Left cardiac atrium (tissue), 4 donors: ENCODE measurements around the gene ADCY3. TPM values are rescaled to one million over a fixed set of nuclear protein-coding genes. Genes with fewer than 3 reads are reported as not detected.

Experiments
- ATAC-seq, 2 donors: fragments of 200-7000 bp; cut with Tn5 transposase; one replicate each; pipeline ENCODE4 v1.9.1; 2020; ENCODE audit warnings: mild to moderate bottlenecking in 2 of 2, moderate library complexity in 2 of 2
- DNase-seq: peaks from one replicate; pipeline ENCODE4 v3.0.0-alpha.2; 2020
- intact Hi-C, 2 donors: fragments of 100-400 bp; cut with DNase I; formaldehyde crosslinking; loops; one replicate each; pipeline versions ENCODE4 v1.14.1 to v1.15.1; 2022 to 2023
- total RNA-seq, 2 donors: library from RNA; stranded (reverse); fragmentation: NEBNext Ultra II Directional; extraction: Animal tissue kit (Norgen Biotek cat#: 25700); gene quantifications; one replicate each; pipeline ENCODE4 v1.2.1, GENCODE V29; 2021
- donor health status: DM: no; HTN: yes; CAD: no.
- donor health status: DM: no; HTN: yes; CAD: no; lungs with severe emphysema.
- donor health status: DM: yes; HTN: yes; CAD: no.
- donor health status: Dilated cardiomyopathy.

Gene ADCY3
- total RNA-seq, 2 donors from 2014 or later, result 42.7 to 44.0 TPM

DNA sequence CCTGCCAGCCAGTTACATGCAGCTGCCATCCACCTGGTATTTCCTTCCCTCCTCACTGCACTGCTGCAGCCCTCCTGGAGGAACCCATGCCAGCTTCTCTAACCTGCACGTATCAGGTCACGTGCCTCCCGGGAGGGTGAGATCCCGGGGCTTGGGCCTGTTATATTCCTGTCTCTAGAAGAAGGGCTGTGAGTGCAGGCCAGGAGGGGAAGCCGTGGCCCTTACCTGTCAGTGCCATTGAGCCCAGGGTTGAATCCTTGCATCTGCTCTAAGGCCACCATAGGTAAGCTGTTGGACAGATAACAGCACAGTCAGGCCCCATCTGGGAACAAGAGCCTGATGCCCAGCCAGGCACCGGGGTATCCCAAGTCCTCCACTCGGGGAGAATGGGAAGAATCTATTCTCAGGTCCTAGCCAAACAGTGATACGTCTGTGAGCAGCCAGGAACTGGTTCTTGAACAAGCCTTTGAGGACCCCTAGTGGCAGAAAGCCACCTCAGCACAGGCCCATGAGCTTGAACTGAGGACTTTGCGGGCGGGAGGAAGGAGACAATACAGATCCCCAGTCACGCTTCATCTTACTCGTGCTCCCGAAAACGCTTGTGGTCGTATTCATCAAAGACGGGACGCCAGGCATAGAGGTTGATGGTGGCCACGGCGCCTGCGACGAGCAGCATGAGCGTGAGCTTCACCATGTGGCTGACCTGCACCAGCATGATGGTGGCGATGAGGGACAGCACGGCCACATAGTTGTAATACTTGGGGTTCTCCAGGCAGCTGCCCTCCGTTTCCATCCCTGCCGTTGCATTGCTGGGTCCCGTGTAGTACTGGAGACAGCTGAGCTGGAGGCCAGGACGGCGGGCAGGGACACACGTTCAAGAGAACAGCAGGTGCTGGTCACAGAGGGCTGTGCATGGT, 92.5 kb downstream of the ADCY3 start:
- ATAC-seq (peak; percentile 92 to 95), DNase-seq (peak; percentile 81)
- intact Hi-C loops, result loop anchor here (1.0 to 5.0 kb wide), 3 partner anchors 405 to 420 kb away; no protein-coding TSS in a partner anchor

DNA sequence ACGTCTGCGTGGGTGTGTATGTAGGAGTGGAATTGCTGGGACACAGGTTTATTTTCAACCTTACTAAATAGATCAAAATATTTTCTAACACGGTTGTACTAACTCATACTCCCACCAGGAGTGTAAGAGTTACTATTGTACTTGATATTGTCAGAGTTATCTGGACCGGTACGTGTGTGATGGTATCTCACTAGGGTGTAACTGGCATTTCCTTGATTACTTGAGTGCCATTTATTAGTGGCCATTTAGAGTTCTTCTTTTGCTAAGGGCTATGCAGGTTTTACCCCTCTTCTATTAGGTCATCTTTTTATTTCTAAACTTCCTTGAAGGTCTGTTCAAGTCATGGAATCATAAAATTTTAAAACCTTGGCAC, 93.3 kb downstream of the ADCY3 start:
- intact Hi-C loops, result loop anchor here (1.0 to 5.0 kb wide), 3 partner anchors 404 to 419 kb away; no protein-coding TSS in a partner anchor
- no peak for DNase-seq

DNA sequence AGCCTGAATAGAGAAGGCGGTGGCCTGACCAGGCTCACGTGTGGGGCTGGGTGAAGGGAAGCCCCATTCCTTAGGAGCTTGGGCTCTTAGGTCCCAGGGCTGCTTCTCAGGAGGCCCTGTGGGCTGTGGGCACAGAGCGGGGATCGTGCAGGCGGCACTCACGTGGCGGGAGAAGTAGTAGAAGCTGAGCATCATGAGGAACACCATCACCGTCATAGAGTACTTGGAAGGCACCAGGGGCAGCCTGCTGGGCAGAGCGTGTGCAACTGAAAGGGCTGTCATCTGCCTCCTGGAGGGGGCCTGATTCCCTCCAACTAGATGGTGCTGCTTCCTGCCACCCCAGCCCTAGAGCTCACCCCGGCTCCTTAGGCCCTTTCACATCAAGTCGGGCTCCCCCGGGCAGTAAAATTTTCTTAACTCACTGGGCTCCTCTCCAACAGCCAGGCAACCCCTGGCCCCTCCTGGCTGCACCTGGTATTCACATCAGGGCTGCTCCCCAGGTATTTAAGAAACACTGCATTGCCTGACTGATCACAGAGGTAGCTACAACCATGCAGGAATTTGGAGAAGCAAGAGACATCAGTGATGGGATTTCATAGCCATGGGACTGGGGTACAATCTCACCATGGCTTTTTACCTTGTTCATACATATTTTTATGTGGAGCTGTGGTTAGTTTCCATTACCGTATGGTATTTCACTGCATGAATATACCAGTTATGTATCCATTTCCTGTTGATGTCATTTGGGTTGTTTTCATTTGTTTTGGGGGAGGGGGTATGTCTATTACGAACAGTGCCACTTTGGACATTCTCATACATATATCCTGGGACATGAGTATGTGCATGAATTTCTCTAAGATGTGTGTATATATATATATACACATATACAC, 93.9 kb downstream of the ADCY3 start:
- intact Hi-C loops, result loop anchor here in 1 of 2 donors (5.0 kb wide), 2 partner anchors 404 to 419 kb away; no protein-coding TSS in a partner anchor
- DNase-seq, result no peak
- no peak for ATAC-seq

More for the DNA sequence above, 93.3 kb downstream of the ADCY3 start:
- no peak for ATAC-seq

DNA sequence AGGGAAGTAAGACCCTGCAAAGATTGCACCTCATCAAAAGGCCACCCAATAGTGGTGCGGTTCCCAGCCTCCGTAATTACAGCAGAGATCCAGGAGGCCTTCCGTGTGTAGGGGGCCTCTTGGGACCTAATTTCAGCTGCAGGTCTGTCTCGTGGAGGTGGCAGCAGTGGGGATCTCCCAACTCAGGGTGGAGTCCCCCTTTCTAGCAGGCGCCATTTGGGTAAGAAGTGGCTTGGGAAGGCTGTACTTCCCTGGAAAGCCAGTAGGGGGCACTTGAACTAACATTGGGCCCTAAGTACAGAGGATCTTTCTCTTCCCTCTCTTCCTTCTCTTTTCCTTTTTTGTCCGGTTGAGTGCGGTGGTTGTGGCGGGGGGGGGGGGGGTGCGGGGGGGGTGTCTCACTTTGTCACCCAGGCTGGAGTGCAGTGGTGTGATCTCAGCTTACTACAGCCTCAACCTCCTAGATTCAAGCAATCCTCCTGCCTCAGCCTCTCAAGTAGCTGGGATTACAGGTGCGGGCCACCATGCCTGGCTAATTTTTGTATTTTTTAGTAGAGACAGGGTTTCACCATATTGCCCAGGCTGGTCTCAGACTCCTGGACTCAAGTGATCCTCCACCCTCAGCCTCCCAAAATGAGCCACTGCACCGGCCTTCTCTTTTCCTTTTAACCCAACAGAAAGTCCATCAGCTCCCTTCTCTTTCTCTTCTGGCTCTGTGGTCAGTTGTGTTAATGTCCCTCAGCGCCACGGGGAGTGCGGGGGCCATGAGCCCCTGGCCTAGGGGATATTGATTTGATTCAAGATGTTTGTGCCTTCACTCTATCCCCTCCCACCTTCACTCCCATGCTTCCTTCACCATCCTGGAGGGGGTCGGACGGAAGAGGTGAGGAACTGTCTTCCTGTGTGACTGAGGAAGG, 94.8 kb downstream of the ADCY3 start:
- DNase-seq (no peak), ATAC-seq (no peak)

DNA sequence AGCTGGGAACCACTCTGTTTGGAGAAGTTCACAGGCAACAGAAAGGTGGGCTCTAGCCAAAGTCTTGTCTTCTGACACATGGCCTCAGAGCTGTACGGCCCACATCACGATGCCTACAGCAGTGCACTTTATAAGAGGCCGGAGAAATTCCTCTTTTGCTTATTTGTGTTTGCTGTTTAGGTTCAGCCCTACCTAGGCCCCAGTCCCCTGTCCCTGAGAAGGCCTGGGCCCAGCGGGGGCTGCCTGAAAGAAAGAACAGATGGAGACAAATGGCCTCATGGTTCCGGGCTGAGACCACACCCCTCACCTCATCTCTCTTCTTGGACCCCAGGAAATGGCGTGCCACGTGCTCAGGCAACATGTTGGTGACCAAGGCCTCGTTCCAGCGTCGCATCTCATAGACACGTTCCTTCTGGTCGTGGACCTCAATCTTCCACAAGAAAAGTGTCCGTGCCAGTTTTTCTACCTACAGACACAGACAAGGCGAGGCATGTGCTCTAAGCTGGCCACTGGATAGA, 95.9 kb downstream of the ADCY3 start:
- intact Hi-C loops, result no loop called here
- ATAC-seq, result no peak
- no peak for DNase-seq

More for the DNA sequence above, 94.8 kb downstream of the ADCY3 start:
- intact Hi-C loops, result loop anchor here in 1 of 2 donors (5.0 kb wide), 2 partner anchors 403 to 418 kb away; no protein-coding TSS in a partner anchor

DNA sequence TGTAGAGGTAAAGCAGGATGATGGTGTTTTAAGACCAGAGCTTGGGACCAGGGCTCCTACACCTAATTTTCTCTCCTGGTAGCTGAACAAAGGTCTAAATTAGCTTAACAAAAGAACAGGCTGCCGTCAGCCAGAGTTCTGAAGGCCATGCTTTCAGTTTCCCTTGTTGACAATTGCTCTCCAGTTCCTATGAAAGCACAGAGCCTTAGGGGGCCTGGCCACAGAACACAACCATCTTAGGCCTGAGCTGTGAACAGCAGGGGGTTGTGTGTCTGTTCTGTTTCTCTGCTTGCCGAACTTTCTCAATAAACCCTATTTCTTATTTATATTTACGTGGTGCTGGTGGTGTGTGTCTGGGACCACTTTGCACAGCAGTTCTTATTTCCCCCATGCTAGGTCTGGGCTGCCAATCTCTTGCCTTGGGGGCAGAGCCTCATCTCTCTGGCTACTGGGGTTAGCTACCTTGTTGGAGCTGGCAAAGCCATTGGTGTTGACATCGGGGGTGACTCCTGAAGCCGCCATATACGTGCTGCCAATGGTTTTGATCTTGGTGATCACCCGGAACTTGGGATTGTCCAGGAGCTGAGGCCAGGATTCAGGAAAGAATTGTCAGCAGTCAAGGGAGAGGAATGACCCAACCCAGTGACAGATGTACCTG, 97.9 kb downstream of the ADCY3 start:
- intact Hi-C loops, result no loop called here
- ATAC-seq (no peak), DNase-seq (no peak)

DNA sequence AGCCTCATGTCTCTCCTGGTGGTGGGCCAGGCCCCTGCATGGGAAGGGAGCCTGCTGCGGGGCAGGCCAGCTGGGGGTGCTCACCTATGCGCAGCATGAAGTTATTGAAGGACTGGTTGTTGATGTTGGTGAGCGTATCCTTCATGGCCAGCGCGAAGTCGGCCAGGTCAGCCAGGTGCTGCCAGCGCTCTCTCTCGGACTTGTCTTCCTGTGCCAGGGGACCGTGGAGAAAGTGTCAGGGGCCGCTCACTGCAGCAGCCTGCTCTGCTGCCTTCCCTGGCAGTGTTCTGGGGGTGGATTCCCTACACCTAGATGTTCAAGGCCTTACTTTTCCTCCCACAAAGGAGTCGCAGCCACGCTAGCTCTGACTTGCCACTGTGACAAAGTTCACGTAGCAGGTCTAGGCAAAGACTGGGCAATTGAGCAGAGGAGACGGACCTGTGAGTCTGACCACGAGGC, 98.6 kb downstream of the ADCY3 start:
- DNase-seq (no peak), ATAC-seq (no peak)
- intact Hi-C loops, result no loop called here

DNA sequence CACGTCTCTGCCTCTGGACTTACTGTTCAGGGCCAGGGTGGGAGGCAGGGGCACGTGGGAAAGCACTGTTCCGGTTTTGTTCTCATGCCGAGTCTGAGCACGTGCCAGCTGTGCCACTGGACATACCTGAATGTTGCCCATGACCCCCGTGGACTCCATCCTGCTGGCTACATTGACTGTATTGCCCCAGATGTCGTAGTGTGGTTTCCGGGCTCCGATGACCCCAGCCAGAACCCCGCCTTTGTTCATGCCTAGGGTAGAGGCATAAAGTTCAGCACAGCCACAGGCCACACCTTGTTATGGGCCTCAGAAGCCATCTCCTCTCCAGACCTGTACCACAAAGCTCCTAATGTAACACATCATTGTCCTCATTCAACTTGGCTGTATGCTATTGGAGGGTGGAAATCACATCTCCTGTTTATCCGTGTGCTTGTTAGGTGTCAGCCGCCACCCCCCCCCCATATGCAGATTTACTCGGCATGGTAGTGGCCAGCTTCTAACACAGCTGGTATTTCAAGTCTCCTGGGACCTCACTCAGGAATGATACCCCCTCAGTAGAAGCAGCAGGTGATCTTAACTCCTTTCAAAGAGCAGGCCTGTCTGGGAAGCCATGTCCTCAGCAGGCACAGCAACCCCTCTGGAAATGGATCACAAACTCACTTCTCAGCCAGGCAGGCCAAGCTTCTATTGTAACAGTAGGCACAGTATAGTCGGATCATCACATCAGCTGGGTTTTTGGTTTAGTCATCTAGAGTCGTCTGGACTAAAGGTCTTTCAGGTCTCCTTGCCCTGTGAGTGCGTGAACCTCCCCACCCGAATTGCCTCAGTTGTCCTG, 99.2 kb downstream of the ADCY3 start:
- no peak for ATAC-seq
- intact Hi-C loops, result no loop called here
- no peak for DNase-seq

DNA sequence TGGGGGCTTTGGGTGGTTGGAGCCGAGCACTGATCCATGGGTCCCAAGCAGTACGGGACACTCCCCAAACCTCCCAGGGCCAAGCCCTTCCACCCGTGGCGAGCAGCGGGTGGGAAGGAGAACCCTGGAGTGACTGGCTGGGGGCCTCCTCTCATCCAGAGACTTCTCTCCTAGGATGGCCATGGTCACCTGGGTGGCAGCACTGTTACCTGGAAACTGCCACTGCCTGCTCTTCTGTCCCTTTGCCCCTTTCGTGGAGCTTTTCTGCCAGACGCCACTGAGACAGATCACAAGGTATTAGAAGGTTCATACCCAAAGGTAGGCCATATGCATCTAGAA, 99.9 kb downstream of the ADCY3 start:
- DNase-seq, result no peak
- ATAC-seq, result no peak
- intact Hi-C loops, result no loop called here

DNA sequence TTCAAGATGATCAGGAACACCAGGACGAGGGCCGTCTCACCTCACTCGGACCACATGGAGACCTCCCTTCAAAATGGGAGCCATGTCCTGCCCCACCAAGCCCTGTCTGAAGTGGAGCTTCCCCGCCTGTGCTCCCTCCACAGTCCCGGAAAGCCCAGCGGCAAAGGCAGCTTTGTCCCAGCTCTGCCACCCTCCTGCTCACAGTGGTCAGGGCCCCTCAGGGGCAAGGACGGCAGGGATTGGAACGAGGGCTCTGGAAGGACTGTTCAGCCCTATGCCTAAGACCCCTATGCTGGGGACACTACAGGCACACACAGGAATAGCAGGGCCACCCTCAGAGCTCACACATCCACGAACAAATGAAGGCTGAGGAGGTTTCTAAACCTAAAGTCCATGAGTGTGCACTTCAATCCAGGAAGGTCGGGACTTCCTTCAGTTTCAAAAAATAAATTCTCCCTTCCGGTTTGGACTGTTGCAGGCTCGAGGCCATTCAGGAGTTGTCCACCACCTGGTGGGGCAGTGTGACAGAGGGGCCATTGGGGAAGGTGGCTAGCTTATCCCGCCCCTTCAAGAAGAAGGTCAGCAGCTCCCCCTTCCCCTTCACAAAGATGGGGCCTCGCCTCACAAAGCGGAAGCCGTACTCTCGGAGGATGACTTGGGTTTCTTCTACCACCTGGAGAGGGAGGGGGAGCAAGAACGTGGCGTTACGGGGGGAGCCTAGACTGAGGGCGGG, 100.4 kb downstream of the ADCY3 start:
- ATAC-seq, result no peak
- DNase-seq, result no peak
- intact Hi-C loops, result no loop called here

DNA sequence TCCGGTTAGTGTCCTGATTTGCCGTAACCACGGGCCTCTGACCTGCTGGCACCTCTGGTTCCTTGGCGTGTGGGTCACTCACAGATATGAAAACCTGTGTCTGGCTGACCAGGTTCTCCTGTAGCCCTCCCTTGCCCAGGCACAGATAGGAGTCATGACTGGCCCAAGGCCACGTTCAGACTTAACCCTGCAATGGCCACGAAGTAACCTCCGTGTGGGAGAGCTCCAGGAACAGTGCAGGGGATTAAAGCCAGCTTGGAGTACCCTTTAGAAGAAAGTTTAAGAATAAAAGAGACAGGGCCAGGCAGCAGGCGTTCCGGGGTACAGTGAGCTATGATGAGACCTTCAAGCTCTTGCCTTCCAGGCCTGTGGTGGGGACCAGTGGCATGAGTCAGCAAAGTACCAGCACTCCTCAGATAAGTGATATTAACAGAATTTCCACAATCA, 101.3 kb downstream of the ADCY3 start:
- DNase-seq (no peak), ATAC-seq (peak in 1 of 2 donors; percentile 28)
- intact Hi-C loops, result no loop called here

DNA sequence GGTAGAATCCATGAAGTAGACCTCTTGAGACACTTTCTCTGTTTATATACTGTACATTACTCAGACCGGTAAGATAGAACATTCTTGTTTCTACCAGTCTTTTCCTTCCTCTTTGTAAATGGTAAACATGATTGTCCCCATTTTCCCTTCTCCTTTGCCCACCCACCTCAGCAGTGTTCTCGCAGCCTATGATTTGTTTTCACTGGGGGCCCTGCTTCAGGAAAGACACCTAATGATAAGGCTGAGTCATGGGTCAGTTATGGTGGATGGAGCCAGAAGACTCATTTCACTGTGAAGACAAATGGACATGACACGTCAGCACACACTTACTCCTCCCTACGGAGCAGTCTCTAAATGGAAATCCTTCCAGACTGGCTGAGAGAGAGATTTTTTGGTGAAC, 103.2 kb downstream of the ADCY3 start:
- intact Hi-C loops, result no loop called here
- DNase-seq (no peak), ATAC-seq (peak in 1 of 2 donors; percentile 81)

DNA sequence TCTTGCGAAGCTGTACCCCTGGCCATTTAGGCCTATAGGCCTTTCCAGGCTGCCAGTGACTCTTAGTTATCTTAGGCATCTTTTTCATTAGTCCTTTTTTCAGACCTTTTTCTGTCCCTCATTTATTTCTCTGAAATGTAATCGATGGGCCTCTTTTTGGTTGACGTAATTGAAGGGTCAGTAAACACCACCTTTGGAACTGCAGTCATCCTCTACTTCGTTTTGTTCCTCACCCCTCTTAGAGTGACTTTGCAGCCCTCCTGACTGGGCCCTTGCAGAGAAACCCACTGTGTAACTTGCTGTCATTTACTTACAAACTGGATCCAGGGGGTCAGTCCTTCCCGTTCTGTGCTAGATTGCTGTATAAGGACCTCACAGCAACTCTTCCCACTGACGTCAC, 103.6 kb downstream of the ADCY3 start:
- no peak for DNase-seq

DNA sequence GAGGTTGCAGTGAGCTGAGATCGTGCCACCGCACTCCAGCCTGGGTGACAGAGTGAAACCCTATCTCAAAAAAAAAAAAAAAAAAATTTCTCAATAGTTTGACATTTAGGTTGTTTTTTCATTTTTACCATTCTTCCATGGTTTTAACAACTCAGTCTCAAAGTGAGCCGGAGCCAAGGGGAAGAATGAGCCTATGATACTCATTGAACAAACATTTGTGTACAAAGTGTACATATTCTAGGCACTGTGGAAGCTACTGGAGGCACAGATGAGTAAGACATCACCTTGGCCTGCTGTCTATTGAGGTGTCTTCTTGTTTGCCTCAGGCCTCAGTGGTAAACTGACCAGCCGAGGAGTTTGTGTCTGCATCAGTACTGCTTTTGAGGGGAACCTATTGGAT, 104.9 kb downstream of the ADCY3 start:
- DNase-seq (no peak), ATAC-seq (no peak)
- intact Hi-C loops, result no loop called here

More for the DNA sequence above, 103.6 kb downstream of the ADCY3 start:
- no peak for ATAC-seq
- intact Hi-C loops, result no loop called here

DNA sequence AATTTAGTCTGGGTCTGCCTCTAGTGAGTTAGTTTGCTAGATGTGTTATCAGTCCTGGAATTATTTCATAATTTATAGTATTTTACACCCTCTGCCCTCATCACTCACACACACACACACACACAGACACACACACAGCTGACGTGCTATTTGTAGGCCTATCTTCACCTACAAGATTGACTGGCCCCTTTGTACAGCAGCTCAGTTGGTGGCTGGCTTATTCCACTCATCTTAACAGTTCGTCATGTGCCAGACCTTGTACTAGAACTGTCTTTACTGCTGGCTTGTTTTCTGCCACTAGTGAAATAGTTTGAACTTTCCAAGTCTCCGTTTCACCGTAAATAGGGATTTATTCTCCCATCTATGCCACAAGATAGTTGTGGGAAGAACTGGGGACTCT, 105.5 kb downstream of the ADCY3 start:
- ATAC-seq, result no peak
- no peak for DNase-seq

DNA sequence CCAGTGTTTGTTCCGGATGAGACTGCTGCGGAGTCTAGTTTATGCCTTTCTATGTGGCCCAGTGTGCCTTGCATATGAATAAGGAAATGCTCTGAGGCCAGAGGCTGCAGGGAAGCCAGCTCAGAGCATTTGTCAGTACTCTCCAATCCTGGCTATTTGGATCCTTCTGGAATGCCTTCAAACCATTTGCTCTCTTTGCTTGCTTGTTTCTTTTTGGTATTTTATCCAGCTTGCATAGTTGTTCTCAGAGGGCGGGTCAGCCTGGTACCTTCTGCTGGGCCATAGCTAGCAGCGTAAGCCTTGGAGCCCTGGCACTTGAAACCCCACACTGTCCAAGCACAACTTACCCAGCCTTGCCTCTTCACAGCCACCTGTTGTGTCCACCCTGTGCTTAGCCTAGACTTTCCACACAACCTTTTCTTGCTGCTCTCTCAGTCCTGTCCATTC, 106.3 kb downstream of the ADCY3 start:
- ATAC-seq (no peak), DNase-seq (no peak)
- intact Hi-C loops, result no loop called here

More for the DNA sequence above, 105.5 kb downstream of the ADCY3 start:
- intact Hi-C loops, result no loop called here
